Activated CD8-positive, alpha-beta T cell treated with anti-CD3 and anti-CD28 coated beads for 36 hours (primary cell): ENCODE results near the gene SLC44A2. TPM values are rescaled to one million over a fixed set of nuclear protein-coding genes. Genes with fewer than 3 reads are reported as not detected.
A peak's percentile ranks its signal among the peaks of the same experiment; 100 is the strongest.

ENCODE experiments used
- ATAC-seq: fragments of 200-7000 bp; cut with Tn5 transposase; one replicate; pipeline ENCODE4 v1.10.0; 2021; ENCODE audit warnings: mild to moderate bottlenecking, moderate library complexity
- CTCF ChIA-PET: fragments of 350-600 bp; sonication (Branson Sonifier 250); formaldehyde crosslinking; loops from one replicate; lab custom pipeline; 2021; ENCODE audit warnings: antibody characterized with exemption; lab: Charles Lee
- POLR2A ChIA-PET: fragments of 350-600 bp; sonication (Branson Sonifier 250); formaldehyde crosslinking; loops from one replicate; lab custom pipeline; 2021; ENCODE audit warnings: antibody characterized with exemption; lab: Charles Lee
- DNase-seq: peaks from one replicate; pipeline ENCODE4 v3.0.0-alpha.2; 2020
- H3K27ac Mint-ChIP-seq: one replicate; pipeline ENCODE4 v1.8.0; 2021; ENCODE audit warnings: mild to moderate bottlenecking, mixed read lengths
- H3K27me3 Mint-ChIP-seq: one replicate; pipeline ENCODE4 v1.8.0; 2021; ENCODE audit warnings: mixed read lengths
- H3K36me3 Mint-ChIP-seq: one replicate; pipeline ENCODE4 v1.8.0; 2021; ENCODE audit warnings: low read depth, mixed read lengths
- H3K4me1 Mint-ChIP-seq: one replicate; pipeline ENCODE4 v1.8.0; 2021; ENCODE audit warnings: low read depth, mixed read lengths
- H3K4me3 Mint-ChIP-seq: one replicate; pipeline ENCODE4 v1.8.0; 2021; ENCODE audit warnings: mild to moderate bottlenecking, moderate library complexity, mixed read lengths
- H3K9me3 Mint-ChIP-seq: one replicate; pipeline ENCODE4 v1.8.0; 2021; ENCODE audit warnings: mixed read lengths
- intact Hi-C: fragments of 100-400 bp; cut with micrococcal nuclease; formaldehyde crosslinking; loops from one replicate; pipeline ENCODE4 v1.10.0; 2022
- total RNA-seq, 2 experiments: library from RNA; stranded (reverse); gene quantifications; one replicate each; pipeline ENCODE4 v1.2.3, GENCODE V29; 2021
- TF ChIP-seq, protein P1 (sequence below): fragments of 200-600 bp; IDR thresholded peaks from one replicate; pipeline ENCODE4 v1.8.0; 2022; ENCODE audit warnings: antibody characterized with exemption, mild to moderate bottlenecking

The SLC44A2 gene
- total RNA-seq, 2 experiments from 2014 or later: 66.0 to 71.4 TPM

DNA sequence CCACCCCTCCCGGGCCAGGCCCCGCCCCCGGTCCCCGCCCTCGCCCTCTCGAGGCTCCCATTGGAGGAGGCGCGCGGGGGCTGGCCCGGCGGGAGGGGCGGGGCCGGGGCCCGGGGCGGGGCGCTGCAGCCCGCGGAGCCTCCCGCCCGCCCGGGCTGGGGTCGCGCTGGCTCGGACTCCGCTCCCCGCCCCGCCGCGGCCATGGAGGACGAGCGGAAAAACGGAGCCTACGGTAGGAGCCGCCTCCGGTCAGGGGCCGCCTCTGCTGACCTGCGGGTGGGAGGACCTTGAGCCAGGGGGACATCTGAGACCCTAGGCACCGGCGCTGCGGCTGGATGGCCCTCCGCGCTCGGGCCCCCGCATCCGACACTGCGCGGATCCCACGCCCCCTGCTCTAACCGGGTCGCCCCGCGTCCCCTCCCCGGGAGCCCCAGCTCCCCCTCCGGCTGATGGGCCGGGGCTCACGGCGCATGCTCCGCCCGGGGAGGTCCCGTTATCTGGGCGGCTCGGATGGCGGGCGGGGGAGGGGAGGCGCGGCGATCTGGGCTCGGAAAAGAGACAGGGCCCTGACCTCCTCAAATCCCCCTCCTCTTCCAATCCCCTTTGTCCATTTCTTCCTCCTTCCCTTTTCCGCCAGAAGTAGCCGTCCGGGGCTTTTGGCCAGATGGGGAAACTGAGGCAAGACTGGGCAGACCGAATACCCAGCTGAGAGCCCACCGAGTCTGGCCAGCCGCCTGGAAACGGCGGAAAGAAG lies 22.8 kb upstream of the SLC44A2 start:
- peak; percentile 86 for ATAC-seq
- peak overlapping the region; percentile 96 for H3K27ac Mint-ChIP-seq
- intact Hi-C loops: loop anchor here (5.0 kb wide), 1 partner anchor 40 kb away; no protein-coding TSS in a partner anchor
- CTCF ChIA-PET: interaction anchor here (1.0 to 3.8 kb wide), 5 partner anchors 21 to 115 kb away, joined by 3 to 34 read pairs (median 9); partner anchors contain the start of gene DNM2
- POLR2A ChIA-PET: interaction anchor here (0.7 to 4.8 kb wide), 11 partner anchors 8 to 99 kb away, joined by 3 to 25 read pairs (median 9); partner anchors contain the start of genes CDKN2D and QTRT1
- DNase-seq: peak; percentile 93
- peak overlapping the region; percentile 96 for H3K4me3 Mint-ChIP-seq
- peaks cover 21% of the 10 kb centered on the region for H3K4me1 Mint-ChIP-seq
- peaks cover 14% of the 10 kb centered on the region for H3K36me3 Mint-ChIP-seq
- H3K27me3 Mint-ChIP-seq: no peaks in the 10 kb centered on the region
- H3K9me3 Mint-ChIP-seq: no peaks in the 10 kb centered on the region
- TF ChIP-seq, protein P1, sequence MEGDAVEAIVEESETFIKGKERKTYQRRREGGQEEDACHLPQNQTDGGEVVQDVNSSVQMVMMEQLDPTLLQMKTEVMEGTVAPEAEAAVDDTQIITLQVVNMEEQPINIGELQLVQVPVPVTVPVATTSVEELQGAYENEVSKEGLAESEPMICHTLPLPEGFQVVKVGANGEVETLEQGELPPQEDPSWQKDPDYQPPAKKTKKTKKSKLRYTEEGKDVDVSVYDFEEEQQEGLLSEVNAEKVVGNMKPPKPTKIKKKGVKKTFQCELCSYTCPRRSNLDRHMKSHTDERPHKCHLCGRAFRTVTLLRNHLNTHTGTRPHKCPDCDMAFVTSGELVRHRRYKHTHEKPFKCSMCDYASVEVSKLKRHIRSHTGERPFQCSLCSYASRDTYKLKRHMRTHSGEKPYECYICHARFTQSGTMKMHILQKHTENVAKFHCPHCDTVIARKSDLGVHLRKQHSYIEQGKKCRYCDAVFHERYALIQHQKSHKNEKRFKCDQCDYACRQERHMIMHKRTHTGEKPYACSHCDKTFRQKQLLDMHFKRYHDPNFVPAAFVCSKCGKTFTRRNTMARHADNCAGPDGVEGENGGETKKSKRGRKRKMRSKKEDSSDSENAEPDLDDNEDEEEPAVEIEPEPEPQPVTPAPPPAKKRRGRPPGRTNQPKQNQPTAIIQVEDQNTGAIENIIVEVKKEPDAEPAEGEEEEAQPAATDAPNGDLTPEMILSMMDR: no peak

DNA sequence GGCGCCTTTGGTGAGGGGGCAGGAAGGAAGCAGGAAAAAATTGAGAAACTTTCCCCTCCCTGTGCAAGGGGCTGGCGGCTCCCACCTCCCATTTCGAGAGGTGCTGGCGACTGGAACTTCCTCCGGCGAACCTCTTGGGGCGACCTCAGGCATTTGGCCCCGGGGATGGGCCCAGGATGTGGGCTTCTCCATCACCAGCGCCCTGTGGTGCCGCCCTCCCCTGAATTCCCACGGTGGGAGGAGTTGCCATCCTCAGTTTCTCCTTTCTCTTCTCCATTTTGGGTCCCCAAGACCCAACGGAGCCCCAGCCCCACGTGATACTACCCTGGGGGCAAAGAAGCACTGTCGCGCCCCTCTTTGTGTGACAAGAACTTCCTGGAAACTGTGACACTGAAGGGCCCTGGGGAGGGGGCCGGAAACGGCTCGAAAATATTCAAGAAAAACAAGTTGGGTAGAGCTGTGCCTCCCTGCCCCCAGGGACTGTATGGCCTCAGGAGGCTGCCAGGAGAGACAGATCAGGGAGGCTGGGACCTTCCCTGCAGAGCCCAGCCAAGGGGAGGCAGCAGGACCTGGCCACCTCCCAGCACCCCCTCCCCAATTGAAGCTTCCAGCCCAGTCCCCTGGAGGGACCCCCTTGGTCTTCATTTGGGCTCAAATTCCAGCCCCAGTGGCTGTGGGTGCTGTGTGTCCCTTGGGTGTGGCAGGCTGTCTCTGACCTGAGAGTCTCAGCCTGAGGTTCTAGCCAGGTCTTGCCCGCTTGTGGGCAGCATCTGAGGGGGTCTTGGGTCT lies 22.1 kb upstream of the SLC44A2 start:
- H3K9me3 Mint-ChIP-seq: no peaks in the 10 kb centered on the region
- peak; percentile 95 for DNase-seq
- peak overlapping the region; percentile 96 for H3K4me3 Mint-ChIP-seq
- peak overlapping the region; percentile 96 for H3K27ac Mint-ChIP-seq
- ChIA-PET POLR2A (interaction anchor here (0.7 to 4.8 kb wide), 17 partner anchors 9 to 233 kb away, joined by 3 to 25 read pairs (median 8); partner anchors contain the start of genes CDKN2D, QTRT1 and TMED1), CTCF (interaction anchor here (0.7 to 3.8 kb wide), 6 partner anchors 17 to 42 kb away, joined by 3 to 29 read pairs (median 6); no protein-coding TSS in a partner anchor)
- peaks cover 14% of the 10 kb centered on the region for H3K36me3 Mint-ChIP-seq
- no peaks in the 10 kb centered on the region for H3K27me3 Mint-ChIP-seq
- peak; percentile 68 for ATAC-seq
- peaks cover 23% of the 10 kb centered on the region for H3K4me1 Mint-ChIP-seq
- TF ChIP-seq, protein P1: no peak
- intact Hi-C loops: loop anchor here (5.0 kb wide), 1 partner anchor 39 kb away; no protein-coding TSS in a partner anchor

DNA sequence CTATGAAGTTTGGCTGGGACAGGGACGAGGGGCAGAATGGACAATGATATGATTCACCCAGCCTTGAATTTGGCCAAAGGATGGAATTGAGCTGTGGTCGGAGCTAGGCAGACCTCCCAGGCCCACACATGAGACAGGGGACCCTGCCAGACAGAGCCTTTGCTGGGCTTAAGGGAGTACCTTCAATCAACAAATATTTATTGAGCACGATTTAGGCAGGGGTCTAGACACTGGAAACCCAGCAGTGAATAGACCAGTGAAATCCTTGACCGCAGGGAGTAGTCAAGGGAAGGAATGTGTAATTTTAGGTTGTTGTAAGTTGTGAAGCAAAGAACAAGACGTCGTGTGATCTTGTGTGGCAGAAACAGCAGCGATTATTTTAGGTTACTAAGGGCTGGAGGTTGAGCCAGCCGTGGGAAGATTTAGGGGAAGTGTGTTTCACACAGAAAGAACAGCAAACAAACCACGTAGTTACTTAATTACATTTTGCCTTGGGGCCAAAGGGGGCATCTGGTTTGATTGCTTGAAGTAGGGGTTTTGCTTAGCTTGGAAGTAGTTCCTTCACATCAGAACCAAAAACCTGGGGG lies 21.4 kb upstream of the SLC44A2 start:
- Mint-ChIP-seq H3K9me3 (no peaks in the 10 kb centered on the region), H3K27ac (peak overlapping the region; percentile 96), H3K4me1 (peaks cover 23% of the 10 kb centered on the region), H3K36me3 (peaks cover 14% of the 10 kb centered on the region), H3K27me3 (no peaks in the 10 kb centered on the region), H3K4me3 (peak overlapping the region; percentile 96)
- POLR2A ChIA-PET: interaction anchor here (0.8 to 4.8 kb wide), 21 partner anchors 9 to 233 kb away, joined by 3 to 25 read pairs (median 4); partner anchors contain the start of genes CDKN2D, QTRT1, SLC44A2 and TMED1
- peak; percentile 3 for ATAC-seq
- intact Hi-C loops: loop anchor here (5.0 kb wide), 1 partner anchor 38 kb away; no protein-coding TSS in a partner anchor
- peak; percentile 61 for DNase-seq
- CTCF ChIA-PET: interaction anchor here (0.7 to 3.8 kb wide), 6 partner anchors 16 to 41 kb away, joined by 3 to 29 read pairs (median 4); no protein-coding TSS in a partner anchor
- TF ChIP-seq, protein P1: no peak

DNA sequence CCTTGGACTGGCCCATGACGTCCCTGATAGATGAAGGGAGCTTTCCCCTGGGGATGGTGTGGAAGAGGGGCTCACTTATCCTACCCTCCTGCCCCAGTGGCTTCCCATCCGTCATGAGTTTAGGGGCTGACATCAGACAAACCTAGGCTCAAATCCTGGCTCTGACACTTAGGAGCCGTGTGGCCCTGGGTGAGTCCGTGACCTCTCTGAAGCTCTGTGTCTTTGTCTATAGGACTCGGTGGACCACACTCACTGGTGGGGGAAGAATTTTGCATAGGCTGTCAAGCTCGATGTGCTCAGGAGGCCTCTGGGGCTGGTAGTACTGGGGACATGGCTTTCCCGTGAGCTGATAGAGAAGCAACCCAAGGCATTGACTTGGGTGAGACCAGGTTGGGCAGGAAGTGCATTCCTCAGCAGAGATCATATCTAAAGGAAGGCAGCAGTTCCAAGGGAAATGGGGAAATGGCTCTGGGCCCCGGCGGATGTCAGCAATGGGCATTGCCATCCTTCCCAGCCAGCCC lies 20.8 kb upstream of the SLC44A2 start:
- ChIA-PET POLR2A (interaction anchor here (0.8 to 4.8 kb wide), 19 partner anchors 10 to 234 kb away, joined by 3 to 25 read pairs (median 4); partner anchors contain the start of genes CDKN2D and SLC44A2), CTCF (interaction anchor here (1.2 to 3.8 kb wide), 5 partner anchors 16 to 41 kb away, joined by 3 to 29 read pairs (median 4); no protein-coding TSS in a partner anchor)
- Mint-ChIP-seq H3K27me3 (no peaks in the 10 kb centered on the region), H3K4me3 (peak overlapping the region; percentile 96), H3K9me3 (no peaks in the 10 kb centered on the region), H3K4me1 (peaks cover 23% of the 10 kb centered on the region), H3K36me3 (peaks cover 14% of the 10 kb centered on the region), H3K27ac (peak overlapping the region; percentile 96)
- DNase-seq (peak; percentile 26), ATAC-seq (no peak)
- intact Hi-C loops: loop anchor here (5.0 kb wide), 1 partner anchor 38 kb away; no protein-coding TSS in a partner anchor
- TF ChIP-seq, protein P1: no peak
